RWPE1 (cell line): Measurements from ENCODE around the gene TRANK1.
"Not testable (repeated sequence)": the region's sequence is repeated elsewhere in the genome, so short reads cannot be mapped to it uniquely, and the experiment has no call there.

Experiments used
- CTCF ChIA-PET: fragments of 350-600 bp; sonication (Branson Sonifier 250); formaldehyde crosslinking; extraction: SDS; loops from one replicate; lab custom pipeline; 2021; lab: Yijun Ruan, JAX
- POLR2A ChIA-PET: fragments of 400-600 bp; formaldehyde crosslinking; extraction: SDS; loops from one replicate; lab custom pipeline; 2020; ENCODE audit warnings: antibody characterized with exemption; ENCODE audit not compliant: low non-redundant PET; lab: Yijun Ruan, JAX
- DNase-seq: peaks from one replicate; pipeline ENCODE4 v3.0.0; 2012; ENCODE audit warnings: low spot score
- H3K27ac ChIP-seq: fragments of 450-650 bp; 2 replicates; pipeline ENCODE4 v1.5.1; 2017
- TF ChIP-seq, protein P1 (sequence below): fragments of 450-650 bp; conservative IDR thresholded peaks from 2 replicates; pipeline ENCODE4 v1.5.1; 2017; ENCODE audit warnings: low read depth, mild to moderate bottlenecking

The TRANK1 gene

DNA sequence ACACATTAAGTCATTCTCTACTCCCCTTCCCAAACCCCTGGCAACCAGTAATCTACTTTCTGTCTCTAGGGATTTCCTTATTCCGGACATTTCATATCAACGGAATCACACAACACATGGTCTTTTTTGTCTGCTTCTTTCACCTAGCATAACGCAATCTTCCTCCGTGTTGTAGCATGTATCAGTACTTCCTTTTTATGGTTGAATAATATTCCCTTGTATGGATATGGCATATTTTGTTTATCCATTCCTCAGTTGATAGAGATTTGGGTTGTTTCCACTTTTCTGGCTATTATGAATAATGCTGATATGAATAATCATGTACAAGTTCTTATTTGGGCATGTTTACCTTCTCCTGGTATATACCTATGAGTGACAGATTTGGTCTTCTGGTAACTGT, 63.1 kb downstream of the TRANK1 start:
- no peak for DNase-seq
- TF ChIP-seq, protein P1, sequence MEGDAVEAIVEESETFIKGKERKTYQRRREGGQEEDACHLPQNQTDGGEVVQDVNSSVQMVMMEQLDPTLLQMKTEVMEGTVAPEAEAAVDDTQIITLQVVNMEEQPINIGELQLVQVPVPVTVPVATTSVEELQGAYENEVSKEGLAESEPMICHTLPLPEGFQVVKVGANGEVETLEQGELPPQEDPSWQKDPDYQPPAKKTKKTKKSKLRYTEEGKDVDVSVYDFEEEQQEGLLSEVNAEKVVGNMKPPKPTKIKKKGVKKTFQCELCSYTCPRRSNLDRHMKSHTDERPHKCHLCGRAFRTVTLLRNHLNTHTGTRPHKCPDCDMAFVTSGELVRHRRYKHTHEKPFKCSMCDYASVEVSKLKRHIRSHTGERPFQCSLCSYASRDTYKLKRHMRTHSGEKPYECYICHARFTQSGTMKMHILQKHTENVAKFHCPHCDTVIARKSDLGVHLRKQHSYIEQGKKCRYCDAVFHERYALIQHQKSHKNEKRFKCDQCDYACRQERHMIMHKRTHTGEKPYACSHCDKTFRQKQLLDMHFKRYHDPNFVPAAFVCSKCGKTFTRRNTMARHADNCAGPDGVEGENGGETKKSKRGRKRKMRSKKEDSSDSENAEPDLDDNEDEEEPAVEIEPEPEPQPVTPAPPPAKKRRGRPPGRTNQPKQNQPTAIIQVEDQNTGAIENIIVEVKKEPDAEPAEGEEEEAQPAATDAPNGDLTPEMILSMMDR = no peak
- no peak overlapping the region for H3K27ac ChIP-seq
- POLR2A ChIA-PET = no interaction called here
- CTCF ChIA-PET = no interaction called here

DNA sequence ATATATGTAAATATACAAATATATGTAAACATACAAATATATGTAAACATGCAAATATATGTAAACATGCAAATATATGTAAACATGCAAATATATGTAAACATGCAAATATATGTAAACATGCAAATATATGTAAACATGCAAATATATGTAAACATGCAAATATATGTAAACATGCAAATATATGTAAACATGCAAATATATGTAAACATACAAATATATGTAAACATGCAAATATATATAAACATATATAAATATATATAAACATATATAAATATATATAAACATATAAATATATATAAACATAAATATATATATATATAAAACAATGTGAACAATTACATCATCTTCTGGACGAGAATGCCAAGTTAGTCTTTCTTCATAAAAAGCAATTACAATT, 65.0 kb downstream of the TRANK1 start:
- POLR2A ChIA-PET, CTCF ChIA-PET, DNase-seq, H3K27ac ChIP-seq: not testable (repeated sequence)

DNA sequence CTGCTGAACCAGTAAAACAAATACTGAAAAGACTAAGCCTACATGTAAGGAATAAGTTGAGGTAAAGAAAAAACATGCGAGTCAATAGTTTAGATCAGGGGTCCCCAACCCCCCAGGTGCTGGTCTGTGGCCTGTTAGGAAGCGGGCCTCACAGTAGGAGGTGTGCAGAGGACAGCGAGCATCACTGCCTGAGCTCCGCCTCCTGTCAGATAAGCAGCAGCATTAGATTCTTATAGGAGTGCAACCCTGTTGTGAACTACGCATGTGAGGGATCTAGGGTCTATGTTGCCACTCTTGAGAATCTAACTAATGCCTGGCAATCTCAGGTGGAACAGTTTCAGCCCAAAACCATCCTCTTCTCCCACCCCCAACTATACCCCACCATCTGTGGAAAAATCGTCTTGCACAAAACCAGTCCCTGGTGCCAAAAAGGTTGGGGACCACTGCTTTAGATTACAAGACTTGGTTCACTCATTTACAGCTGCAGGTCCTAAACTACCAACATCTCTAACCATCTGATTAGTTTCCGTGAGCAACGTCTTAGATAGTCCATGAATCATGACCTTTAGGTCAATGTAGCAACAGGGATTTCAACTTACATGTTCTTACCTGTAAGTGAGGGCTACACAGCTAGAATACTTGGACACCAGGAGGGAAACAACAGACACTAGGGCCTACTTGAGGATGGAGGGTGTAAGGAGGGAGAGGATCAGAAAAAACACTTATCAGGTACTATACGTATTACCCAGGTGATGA, 66.7 kb downstream of the TRANK1 start:
- no peak for DNase-seq
- ChIA-PET CTCF (no interaction called here), POLR2A (no interaction called here)
- TF ChIP-seq, protein P1 = no peak
- H3K27ac ChIP-seq = no peak overlapping the region

DNA sequence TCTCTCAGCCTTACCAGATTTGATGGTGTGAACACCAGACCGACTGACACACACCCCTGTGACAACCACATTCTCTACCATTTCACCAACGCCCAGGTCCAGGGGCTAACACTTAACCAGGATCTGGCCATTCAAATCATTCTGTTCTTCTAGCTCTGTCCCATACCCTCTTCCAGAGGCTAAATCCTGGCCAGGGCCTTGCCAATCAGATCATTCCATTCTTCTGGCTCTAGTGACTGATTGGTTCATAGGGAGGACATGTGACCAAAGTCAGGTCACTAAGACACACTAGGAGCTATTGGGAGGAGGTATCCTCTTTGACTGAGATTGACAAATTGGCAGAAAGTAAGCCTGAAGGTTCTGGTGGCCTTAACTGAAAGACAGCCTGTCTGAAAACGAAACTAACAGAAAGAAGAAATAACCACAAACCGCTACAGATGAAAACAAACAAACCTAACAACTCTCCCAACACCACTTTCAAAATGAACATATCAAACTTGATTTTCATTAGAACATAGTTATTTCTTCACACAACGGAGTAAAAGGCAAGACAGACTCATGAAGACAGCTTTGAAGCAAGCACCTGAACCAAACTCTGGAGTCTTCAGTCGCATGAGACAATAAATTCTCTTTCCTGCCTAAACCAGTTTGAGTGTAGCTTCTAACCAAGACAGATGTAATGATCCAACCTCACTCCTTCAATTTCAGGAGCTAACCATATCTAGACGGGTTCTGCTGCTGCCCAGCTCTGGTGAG, 68.5 kb downstream of the TRANK1 start:
- CTCF ChIA-PET = interaction anchor here (0.6 kb wide), 2 partner anchors 84 to 237 kb away, joined by 3 to 4 read pairs; no protein-coding TSS in a partner anchor
- POLR2A ChIA-PET = no interaction called here
- TF ChIP-seq, protein P1 = no peak
- no peak overlapping the region for H3K27ac ChIP-seq
- no peak for DNase-seq

DNA sequence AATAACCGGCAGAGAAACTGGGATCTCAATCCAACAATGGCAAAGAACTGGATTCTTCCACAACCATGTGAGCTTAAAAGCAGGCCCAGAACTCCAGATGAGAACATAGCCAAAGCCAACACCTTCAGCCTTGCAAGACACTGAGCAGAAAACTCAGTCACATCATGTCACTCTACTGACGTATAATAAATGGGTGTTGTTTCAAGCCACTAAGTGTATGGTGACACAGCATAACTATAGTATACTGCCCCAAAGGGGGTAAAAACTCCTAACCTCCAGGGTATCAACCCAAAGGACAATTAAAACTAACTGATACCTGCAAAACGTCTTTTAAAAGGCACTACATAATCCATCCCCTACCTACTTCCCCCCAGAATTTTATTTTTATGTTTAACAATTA, 69.5 kb downstream of the TRANK1 start:
- ChIA-PET CTCF (interaction anchor here (0.9 kb wide), 1 partner anchor 113 kb away, joined by 3 read pairs; no protein-coding TSS in a partner anchor), POLR2A (no interaction called here)
- TF ChIP-seq, protein P1 = no peak
- H3K27ac ChIP-seq = no peak overlapping the region
- no peak for DNase-seq

DNA sequence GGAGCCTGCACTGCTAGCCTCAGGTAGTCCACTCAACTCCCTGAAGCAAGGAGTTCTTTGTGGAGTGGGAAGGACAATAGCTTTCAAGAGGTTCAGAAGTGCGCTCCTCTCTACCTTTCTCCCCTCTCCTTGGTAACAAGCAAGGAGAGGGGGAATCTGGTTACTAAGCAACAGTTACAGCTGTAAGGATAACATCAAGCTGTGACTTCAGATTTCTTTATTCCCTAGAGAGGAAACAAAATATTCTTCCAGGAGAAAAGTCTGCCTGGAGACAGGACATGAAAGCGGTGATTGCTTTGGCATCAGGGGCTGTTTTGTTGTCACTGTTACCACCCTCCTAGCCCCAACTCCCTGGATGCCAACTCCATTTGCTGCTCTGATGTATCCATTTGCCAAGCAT, 70.4 kb downstream of the TRANK1 start:
- H3K27ac ChIP-seq = no peak overlapping the region
- TF ChIP-seq, protein P1 = no peak
- POLR2A ChIA-PET = no interaction called here
- CTCF ChIA-PET = interaction anchor here (0.9 kb wide), 1 partner anchor 114 kb away, joined by 3 read pairs; no protein-coding TSS in a partner anchor
- no peak for DNase-seq
